ENCODE data around the gene FGF14.

GRCh38 chr13:102033857-102034331, 368.0 kb downstream of the FGF14 start:
- TF ChIP-seq CTCF (IDR thresholded peaks at IDR 0.05) (no peak), POLR2A (IDR thresholded peaks at IDR 0.05) (no peak)
